Measurements from ENCODE around the gene TFCP2L1. TPM values are rescaled to one million over a fixed set of nuclear protein-coding genes. Genes with fewer than 3 reads are reported as not detected.
"Not testable (repeated sequence)": the region's sequence is repeated elsewhere in the genome, so short reads cannot be mapped to it uniquely, and the experiment has no call there.

TFCP2L1 gene
- total RNA-seq, 2 experiments from 2014 or later, result 0.24 to 0.29 TPM

DNA sequence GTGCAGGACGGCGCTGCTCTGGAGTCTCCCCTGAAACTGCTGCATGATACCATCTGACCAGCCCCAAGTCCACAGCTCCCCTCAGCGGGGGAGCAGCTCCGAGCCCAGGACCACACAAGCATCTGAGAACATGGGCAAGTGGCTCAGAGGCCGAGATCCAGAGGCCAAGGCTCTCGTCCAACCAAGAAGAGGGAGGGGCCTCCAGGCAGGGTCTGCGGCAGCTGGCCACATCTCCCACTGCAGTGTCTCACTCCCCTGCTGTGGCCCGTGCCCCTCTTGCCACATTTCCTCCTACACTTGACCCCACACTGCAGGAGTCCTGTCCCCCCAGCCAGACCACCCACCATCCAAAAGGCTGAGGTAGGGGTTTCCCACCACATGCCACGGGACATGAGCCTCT, 50.2 kb downstream of the TFCP2L1 start:
- Mint-ChIP-seq H3K9me3 (no peaks in the 10 kb centered on the region), H3K4me1 (ENCODE audit: low read depth) (no peaks in the 10 kb centered on the region), H3K27me3 (peaks cover 5% of the 10 kb centered on the region), H3K36me3 (no peaks in the 10 kb centered on the region), H3K27ac (no peak overlapping the region), H3K4me3 (no peak overlapping the region)
- CTCF ChIA-PET, result no interaction called here
- DNase-seq, result no peak
- intact Hi-C loops (cut with micrococcal nuclease), result no loop called here
- POLR2A ChIA-PET, result no interaction called here

- ChIA-PET POLR2A (no interaction called here), CTCF (no interaction called here)
- Mint-ChIP-seq H3K36me3 (no peaks in the 10 kb centered on the region), H3K27ac (no peak overlapping the region), H3K27me3 (peaks cover 5% of the 10 kb centered on the region), H3K4me1 (ENCODE audit: low read depth) (no peaks in the 10 kb centered on the region), H3K4me3 (no peak overlapping the region), H3K9me3 (no peaks in the 10 kb centered on the region)
- DNase-seq, result no peak
- intact Hi-C loops (cut with micrococcal nuclease), result no loop called here
Observed at GRCh38 chr2:121234144-121234543, 50.9 kb downstream of the TFCP2L1 start.

GRCh38 chr2:121233486-121234110, 51.4 kb downstream of the TFCP2L1 start:
- Mint-ChIP-seq H3K4me3 (no peak overlapping the region), H3K9me3 (no peaks in the 10 kb centered on the region), H3K27ac (no peak overlapping the region), H3K27me3 (peaks cover 5% of the 10 kb centered on the region), H3K36me3 (no peaks in the 10 kb centered on the region), H3K4me1 (ENCODE audit: low read depth) (no peaks in the 10 kb centered on the region)
- intact Hi-C loops (cut with micrococcal nuclease), result no loop called here
- no peak for DNase-seq
- CTCF ChIA-PET, result no interaction called here
- POLR2A ChIA-PET, result no interaction called here

- intact Hi-C loops (cut with micrococcal nuclease), result no loop called here
- peaks cover 5% of the 10 kb centered on the region for H3K27me3 Mint-ChIP-seq
- H3K36me3 Mint-ChIP-seq, result no peaks in the 10 kb centered on the region
- H3K27ac Mint-ChIP-seq, result no peak overlapping the region
- H3K9me3 Mint-ChIP-seq, result no peaks in the 10 kb centered on the region
- H3K4me3 Mint-ChIP-seq, result no peak overlapping the region
- ChIA-PET CTCF (no interaction called here), POLR2A (no interaction called here)
- no peaks in the 10 kb centered on the region for H3K4me1 Mint-ChIP-seq (ENCODE audit: low read depth)
- no peak for DNase-seq
Observed at GRCh38 chr2:121232626-121233265, 52.3 kb downstream of the TFCP2L1 start.

DNA sequence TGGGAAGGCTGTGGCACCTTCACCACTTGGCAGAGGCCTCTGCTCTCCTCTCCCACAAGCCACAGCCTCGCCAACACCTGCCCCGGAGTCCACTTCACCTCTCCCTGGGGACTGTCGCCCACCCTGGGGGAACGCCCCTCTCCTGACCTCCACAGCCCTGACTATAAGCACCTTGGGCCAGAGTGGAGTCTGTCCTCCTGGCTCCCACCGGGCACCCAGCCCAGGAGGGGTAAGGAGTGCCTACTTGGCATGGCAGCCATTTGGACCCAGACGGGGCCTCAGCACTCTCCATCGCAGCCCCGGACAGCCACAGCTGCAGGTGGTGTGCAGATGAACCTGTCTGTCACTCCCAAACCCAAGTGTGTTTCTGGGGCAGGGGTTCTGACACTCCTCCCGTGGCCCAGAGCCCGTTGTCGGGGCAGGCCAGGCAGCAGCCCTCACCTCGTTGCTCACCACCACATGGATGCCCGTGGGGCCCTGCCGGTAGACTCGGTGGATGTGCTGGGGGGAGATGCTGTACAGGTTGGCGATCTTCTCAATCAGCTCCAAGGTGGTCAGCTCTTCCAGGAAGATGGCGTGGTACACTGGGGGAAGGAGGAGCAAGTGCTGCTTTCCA, 53.5 kb downstream of the TFCP2L1 start:
- intact Hi-C loops (cut with micrococcal nuclease), result no loop called here
- no peaks in the 10 kb centered on the region for H3K4me1 Mint-ChIP-seq (ENCODE audit: low read depth)
- H3K36me3 Mint-ChIP-seq, result no peaks in the 10 kb centered on the region
- DNase-seq, result no peak
- ChIA-PET POLR2A (no interaction called here), CTCF (no interaction called here)
- H3K9me3 Mint-ChIP-seq, result no peaks in the 10 kb centered on the region
- no peak overlapping the region for H3K4me3 Mint-ChIP-seq
- peaks cover 2% of the 10 kb centered on the region for H3K27me3 Mint-ChIP-seq
- H3K27ac Mint-ChIP-seq, result no peak overlapping the region

- DNase-seq, result no peak
- Mint-ChIP-seq H3K4me3 (no peak overlapping the region), H3K27me3 (no peaks in the 10 kb centered on the region), H3K27ac (no peak overlapping the region), H3K9me3 (no peaks in the 10 kb centered on the region), H3K36me3 (no peaks in the 10 kb centered on the region), H3K4me1 (ENCODE audit: low read depth) (no peaks in the 10 kb centered on the region)
- intact Hi-C loops (cut with micrococcal nuclease), result no loop called here
- ChIA-PET POLR2A (no interaction called here), CTCF (no interaction called here)
Observed at GRCh38 chr2:121228521-121228920, 56.5 kb downstream of the TFCP2L1 start.

DNA sequence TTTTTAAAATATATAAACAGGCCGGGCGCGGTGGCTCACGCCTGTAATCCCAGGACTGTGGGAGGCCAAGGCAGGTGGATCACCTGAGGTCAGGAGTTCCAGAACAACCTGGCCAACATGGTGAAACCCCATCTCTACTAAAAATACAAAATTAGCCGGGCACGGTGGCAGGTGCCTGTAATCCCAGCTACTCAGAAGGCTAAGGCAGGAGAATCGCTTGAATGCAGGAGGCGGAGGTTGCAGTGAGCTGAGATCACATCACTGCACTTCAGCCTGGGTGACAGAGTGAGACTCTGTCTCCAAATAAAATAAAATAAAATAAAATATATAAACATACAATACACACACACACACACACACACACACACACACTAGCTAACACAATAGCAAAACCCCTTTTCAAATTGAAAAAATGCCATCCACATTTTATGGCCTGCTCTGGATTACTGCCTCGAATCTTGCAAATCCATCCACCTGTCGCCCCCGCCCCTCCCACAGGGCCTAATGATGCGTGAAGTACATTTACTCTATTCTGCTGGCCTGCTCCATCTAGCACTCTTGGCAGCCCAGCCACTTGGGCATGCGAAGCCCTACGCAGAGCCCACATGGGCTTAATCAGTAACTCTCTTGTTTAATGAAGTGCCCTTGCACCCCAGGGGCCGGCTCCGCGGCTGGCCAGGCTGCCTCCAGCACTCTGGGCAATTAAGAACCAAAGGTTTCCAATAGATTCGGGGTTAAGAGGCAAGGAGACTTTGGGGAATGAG, 57.4 kb downstream of the TFCP2L1 start:
- H3K27ac Mint-ChIP-seq; H3K9me3 Mint-ChIP-seq; H3K4me3 Mint-ChIP-seq; intact Hi-C loops (cut with micrococcal nuclease); POLR2A ChIA-PET; H3K36me3 Mint-ChIP-seq; DNase-seq; H3K4me1 Mint-ChIP-seq (ENCODE audit: low read depth); CTCF ChIA-PET; H3K27me3 Mint-ChIP-seq: not testable (repeated sequence)

- H3K36me3 Mint-ChIP-seq; POLR2A ChIA-PET; H3K27ac Mint-ChIP-seq; H3K4me3 Mint-ChIP-seq; intact Hi-C loops (cut with micrococcal nuclease); DNase-seq; H3K9me3 Mint-ChIP-seq; CTCF ChIA-PET; H3K4me1 Mint-ChIP-seq (ENCODE audit: low read depth); H3K27me3 Mint-ChIP-seq: not testable (repeated sequence)
Observed at GRCh38 chr2:121225681-121226080, 59.3 kb downstream of the TFCP2L1 start.

DNA sequence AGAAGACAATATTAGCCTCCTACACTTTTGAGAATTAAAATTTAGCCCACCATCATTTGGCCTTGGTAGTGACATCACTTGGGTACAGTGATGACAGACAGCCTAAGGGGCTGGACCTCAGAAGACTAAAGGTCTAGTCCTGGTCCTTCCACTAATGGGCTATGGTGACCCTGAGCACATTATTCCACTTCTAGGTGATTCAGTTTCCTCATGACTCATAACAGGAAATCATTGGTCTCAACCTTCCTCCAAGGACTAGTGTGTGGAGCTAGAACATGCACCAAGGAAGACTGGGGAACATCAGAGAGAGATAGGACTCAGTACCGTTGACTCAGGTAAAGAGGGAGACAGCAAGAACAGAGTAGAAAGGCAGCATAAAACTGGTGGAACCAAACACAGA, 64.0 kb downstream of the TFCP2L1 start:
- ChIA-PET POLR2A (no interaction called here), CTCF (no interaction called here)
- no peaks in the 10 kb centered on the region for H3K4me1 Mint-ChIP-seq (ENCODE audit: low read depth)
- H3K36me3 Mint-ChIP-seq, result no peaks in the 10 kb centered on the region
- DNase-seq, result no peak
- intact Hi-C loops (cut with micrococcal nuclease), result no loop called here
- no peak overlapping the region for H3K4me3 Mint-ChIP-seq
- H3K27ac Mint-ChIP-seq, result no peak overlapping the region
- peaks cover 3% of the 10 kb centered on the region for H3K27me3 Mint-ChIP-seq
- no peaks in the 10 kb centered on the region for H3K9me3 Mint-ChIP-seq

- no peaks in the 10 kb centered on the region for H3K9me3 Mint-ChIP-seq
- peaks cover 3% of the 10 kb centered on the region for H3K27me3 Mint-ChIP-seq
- ChIA-PET POLR2A (no interaction called here), CTCF (no interaction called here)
- DNase-seq, result no peak
- H3K4me1 Mint-ChIP-seq (ENCODE audit: low read depth), result no peaks in the 10 kb centered on the region
- intact Hi-C loops (cut with micrococcal nuclease), result no loop called here
- H3K36me3 Mint-ChIP-seq, result no peaks in the 10 kb centered on the region
- no peak overlapping the region for H3K27ac Mint-ChIP-seq
- no peak overlapping the region for H3K4me3 Mint-ChIP-seq
Observed at GRCh38 chr2:121219866-121220265, 65.1 kb downstream of the TFCP2L1 start.

- peaks cover 3% of the 10 kb centered on the region for H3K27me3 Mint-ChIP-seq
- no peaks in the 10 kb centered on the region for H3K4me1 Mint-ChIP-seq (ENCODE audit: low read depth)
- no peaks in the 10 kb centered on the region for H3K36me3 Mint-ChIP-seq
- H3K9me3 Mint-ChIP-seq, result no peaks in the 10 kb centered on the region
- ChIA-PET POLR2A (no interaction called here), CTCF (no interaction called here)
- no peak for DNase-seq
- no peak overlapping the region for H3K4me3 Mint-ChIP-seq
- intact Hi-C loops (cut with micrococcal nuclease), result no loop called here
- H3K27ac Mint-ChIP-seq, result no peak overlapping the region
Observed at GRCh38 chr2:121218386-121218938, 66.5 kb downstream of the TFCP2L1 start.

- intact Hi-C loops (cut with micrococcal nuclease), result no loop called here
- Mint-ChIP-seq H3K27ac (no peak overlapping the region), H3K4me1 (ENCODE audit: low read depth) (no peaks in the 10 kb centered on the region), H3K36me3 (no peaks in the 10 kb centered on the region), H3K9me3 (no peaks in the 10 kb centered on the region), H3K4me3 (no peak overlapping the region), H3K27me3 (peaks cover 3% of the 10 kb centered on the region)
- ChIA-PET POLR2A (no interaction called here), CTCF (no interaction called here)
- DNase-seq, result no peak
Observed at GRCh38 chr2:121217627-121218026, 67.4 kb downstream of the TFCP2L1 start.
